ENCODE measurements around the gene CTIF.
A peak's percentile ranks its signal among the peaks of the same experiment; 100 is the strongest.

Gene CTIF

DNA sequence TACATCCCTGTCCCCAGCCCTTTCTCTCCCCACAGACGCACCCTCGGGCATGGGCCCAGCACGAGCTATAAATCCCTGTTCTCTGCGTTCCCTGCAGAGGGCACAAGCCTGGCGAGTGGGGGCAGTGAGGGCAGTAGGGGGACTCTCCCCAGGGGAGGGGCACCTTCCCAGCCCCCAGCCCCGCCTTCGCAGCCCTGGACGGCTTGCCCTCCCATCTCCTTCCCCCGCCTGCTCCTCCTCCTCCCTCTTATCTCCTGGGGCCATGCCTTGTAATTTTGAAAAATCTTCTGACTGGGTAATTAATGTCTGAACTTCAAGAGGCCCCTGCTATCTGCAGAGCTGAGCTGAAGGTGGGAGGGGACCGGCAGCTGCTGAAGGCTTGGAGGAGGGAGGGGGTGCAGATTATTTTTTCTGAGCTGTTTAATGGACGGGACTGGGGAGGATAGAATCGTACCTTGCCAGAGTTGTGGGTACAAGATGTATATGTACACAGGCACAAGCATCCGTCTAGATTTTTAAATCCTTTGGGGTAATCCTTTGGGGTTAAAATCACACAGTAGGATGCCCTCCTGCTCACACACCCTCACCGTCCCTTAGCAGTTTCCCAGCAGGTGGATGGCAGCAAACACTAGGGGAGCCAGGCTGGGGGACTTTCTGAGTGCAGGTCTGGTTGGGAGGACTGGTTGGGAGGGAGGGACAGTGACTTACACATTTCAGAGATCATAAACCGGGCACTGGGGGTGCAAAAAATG, 290.0 kb downstream of the CTIF start:
- no peak overlapping the region for H3K4me3 ChIP-seq (ENCODE audit: low read depth in 1 of 2, low read length in 2 of 2)
- H3K9me3 ChIP-seq (ENCODE audit: control insufficient read depth in 1 of 2, low read length in 2 of 2), result no peaks in the 10 kb centered on the region
- H3K27me3 ChIP-seq (ENCODE audit: control insufficient read depth in 1 of 2, insufficient read depth in 2 of 2, low read length in 2 of 2), result no peaks in the 10 kb centered on the region
- H3K36me3 ChIP-seq (ENCODE audit: control insufficient read depth in 1 of 2, insufficient read depth in 2 of 2, low read length in 2 of 2), result no peaks in the 10 kb centered on the region
- H3K4me1 ChIP-seq (ENCODE audit: control insufficient read depth in 1 of 2, insufficient read depth in 2 of 2, low read length in 2 of 2), result peaks cover 22 to 33% of the 10 kb centered on the region in 2 donors
- H3K9ac ChIP-seq (ENCODE audit: low read depth in 1 of 2, low read length in 2 of 2), result no peak overlapping the region
- no peak overlapping the region for H3K27ac ChIP-seq (ENCODE audit: low read depth, low read length)

DNA sequence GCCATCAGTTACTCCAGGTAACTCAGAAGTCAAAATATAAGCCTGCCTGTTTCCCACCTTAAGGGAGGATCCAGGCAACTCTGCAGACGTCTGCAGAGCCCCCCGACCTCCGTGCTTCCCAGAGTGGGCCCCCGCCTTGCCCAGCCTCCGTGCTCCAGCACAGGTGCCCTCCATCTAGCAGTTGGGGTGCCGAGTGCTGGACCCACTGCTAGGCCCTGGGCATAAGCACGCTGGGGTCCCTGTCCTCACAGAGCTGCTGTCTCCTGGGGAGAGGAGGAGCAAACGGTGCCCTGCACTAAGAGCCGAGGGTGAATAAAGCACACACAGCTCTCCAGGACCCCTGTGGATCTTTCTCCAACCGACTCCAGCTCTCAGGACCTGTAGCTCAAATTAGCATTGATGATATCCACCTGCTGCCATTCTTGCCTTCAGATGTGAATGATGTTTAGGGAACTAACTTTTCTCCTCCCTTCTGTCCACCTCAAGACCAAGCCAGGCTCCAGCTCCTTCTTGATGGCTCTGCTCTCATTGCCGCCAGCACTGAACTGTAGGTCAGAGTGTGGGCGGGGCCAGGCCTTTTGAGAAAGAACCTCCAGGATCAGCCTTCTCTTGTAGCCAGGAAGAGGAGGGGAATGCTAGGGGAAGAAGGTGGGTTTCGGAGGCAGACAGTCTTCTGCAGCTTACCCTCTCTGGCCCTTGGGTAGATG, 290.8 kb downstream of the CTIF start:
- Histone ChIP-seq H3K4me1 (ENCODE audit: control insufficient read depth in 1 of 2, insufficient read depth in 2 of 2, low read length in 2 of 2) (peaks cover 28 to 34% of the 10 kb centered on the region in 2 donors), H3K27me3 (ENCODE audit: control insufficient read depth in 1 of 2, insufficient read depth in 2 of 2, low read length in 2 of 2) (no peaks in the 10 kb centered on the region), H3K4me3 (ENCODE audit: low read depth in 1 of 2, low read length in 2 of 2) (no peak overlapping the region), H3K36me3 (ENCODE audit: control insufficient read depth in 1 of 2, insufficient read depth in 2 of 2, low read length in 2 of 2) (no peaks in the 10 kb centered on the region), H3K9me3 (ENCODE audit: control insufficient read depth in 1 of 2, low read length in 2 of 2) (no peaks in the 10 kb centered on the region), H3K9ac (ENCODE audit: low read depth in 1 of 2, low read length in 2 of 2) (no peak overlapping the region), H3K27ac (ENCODE audit: low read depth, low read length) (no peak overlapping the region)

DNA sequence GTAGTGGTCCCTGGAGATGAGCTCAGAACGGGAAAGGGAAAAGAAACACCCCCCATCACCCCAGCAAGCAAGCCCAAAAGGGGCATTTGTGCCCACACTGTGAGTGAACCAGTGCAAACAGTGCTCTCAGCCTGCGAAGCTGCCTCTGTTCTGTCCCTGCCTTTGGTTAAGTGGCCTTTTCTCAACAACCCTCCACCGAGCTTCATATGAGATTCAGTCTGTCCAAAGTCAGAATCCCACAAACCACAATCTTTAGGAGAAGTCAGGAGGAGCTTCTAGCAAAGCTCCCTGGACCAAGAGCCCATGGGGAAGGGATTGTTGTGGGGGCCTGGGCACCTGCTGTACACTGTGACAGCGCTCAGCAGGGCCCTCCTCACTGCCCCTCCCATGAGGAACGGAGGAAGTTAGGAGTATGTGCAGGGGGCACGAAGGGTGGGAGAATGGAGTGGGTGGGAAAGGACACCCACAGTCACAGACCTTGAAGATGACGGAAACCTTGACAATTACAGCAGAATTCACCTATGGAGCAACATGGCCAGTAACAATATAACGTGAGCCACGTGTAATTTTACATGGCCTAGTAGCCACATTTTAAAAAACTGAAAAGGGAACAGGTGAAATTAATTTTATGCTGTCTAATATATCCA, 292.4 kb downstream of the CTIF start:
- Histone ChIP-seq H3K9me3 (ENCODE audit: control insufficient read depth in 1 of 2, low read length in 2 of 2) (no peaks in the 10 kb centered on the region), H3K4me1 (ENCODE audit: control insufficient read depth in 1 of 2, insufficient read depth in 2 of 2, low read length in 2 of 2) (peaks cover 36 to 40% of the 10 kb centered on the region in 2 donors), H3K4me3 (ENCODE audit: low read depth in 1 of 2, low read length in 2 of 2) (no peak overlapping the region), H3K36me3 (ENCODE audit: control insufficient read depth in 1 of 2, insufficient read depth in 2 of 2, low read length in 2 of 2) (no peaks in the 10 kb centered on the region), H3K9ac (ENCODE audit: low read depth in 1 of 2, low read length in 2 of 2) (no peak overlapping the region), H3K27ac (ENCODE audit: low read depth, low read length) (no peak overlapping the region), H3K27me3 (ENCODE audit: control insufficient read depth in 1 of 2, insufficient read depth in 2 of 2, low read length in 2 of 2) (no peaks in the 10 kb centered on the region)

DNA sequence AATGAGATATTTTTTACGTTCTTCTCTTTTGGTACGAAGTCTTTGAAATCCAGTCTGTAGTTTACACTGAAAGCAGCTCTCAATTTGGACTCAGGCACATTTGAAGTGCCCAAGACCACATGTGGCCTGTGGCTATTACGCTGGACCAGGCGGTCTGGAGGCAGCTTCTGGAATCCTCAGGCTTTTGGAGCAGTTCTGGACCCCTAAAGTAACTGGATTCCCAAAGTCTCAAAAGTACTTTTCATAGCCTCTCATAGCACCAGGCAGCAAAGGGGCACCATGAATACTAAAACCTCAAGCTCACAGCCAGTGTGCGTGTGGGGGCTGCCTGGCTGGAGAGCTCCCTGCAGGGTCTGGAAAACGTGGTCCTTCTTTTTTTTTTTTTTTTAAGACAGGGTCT, 293.0 kb downstream of the CTIF start:
- Histone ChIP-seq H3K9ac (ENCODE audit: low read depth in 1 of 2, low read length in 2 of 2) (no peak overlapping the region), H3K36me3 (ENCODE audit: control insufficient read depth in 1 of 2, insufficient read depth in 2 of 2, low read length in 2 of 2) (no peaks in the 10 kb centered on the region), H3K9me3 (ENCODE audit: control insufficient read depth in 1 of 2, low read length in 2 of 2) (no peaks in the 10 kb centered on the region), H3K27ac (ENCODE audit: low read depth, low read length) (no peak overlapping the region), H3K27me3 (ENCODE audit: control insufficient read depth in 1 of 2, insufficient read depth in 2 of 2, low read length in 2 of 2) (no peaks in the 10 kb centered on the region), H3K4me1 (ENCODE audit: control insufficient read depth in 1 of 2, insufficient read depth in 2 of 2, low read length in 2 of 2) (peaks cover 36 to 40% of the 10 kb centered on the region in 2 donors), H3K4me3 (ENCODE audit: low read depth in 1 of 2, low read length in 2 of 2) (no peak overlapping the region)

DNA sequence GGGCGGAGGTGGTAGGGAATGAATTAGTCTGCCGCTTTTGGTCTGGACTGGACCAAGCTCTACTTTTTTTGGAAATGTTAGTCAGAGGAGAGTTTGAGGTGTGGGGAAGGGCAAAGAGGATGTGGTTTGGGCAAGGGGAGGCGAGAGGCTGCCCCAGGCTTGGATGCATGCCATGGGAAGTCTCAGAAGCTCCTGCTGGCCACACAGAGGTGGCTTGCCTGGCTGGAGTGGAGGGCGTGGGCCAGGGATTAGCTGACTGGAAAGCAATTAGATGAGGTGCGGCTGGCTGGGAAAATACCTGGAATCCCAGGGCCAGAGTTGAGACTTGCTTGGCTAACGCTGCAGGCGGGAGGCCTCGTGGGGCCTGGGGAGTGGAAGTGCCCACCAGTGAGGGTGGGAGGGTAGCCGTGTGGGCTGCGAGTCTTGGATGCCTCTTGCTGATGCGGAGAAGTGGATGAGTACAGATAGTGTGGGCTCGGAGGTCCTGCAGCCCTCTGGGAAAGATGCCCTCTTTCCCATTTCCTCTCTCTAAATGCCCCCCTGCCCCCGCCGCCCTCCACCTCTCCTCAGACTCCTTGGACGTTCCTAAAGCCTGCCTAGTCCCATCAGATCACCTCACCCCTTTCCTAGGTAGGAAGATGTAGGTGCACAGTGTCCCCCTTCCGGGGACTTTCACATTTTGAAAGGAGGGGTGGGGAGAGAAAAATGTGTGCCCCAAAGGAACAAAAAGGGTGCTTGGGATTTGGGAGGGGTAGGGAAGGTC, 294.3 kb downstream of the CTIF start:
- H3K27me3 ChIP-seq (ENCODE audit: control insufficient read depth in 1 of 2, insufficient read depth in 2 of 2, low read length in 2 of 2), result no peaks in the 10 kb centered on the region
- no peaks in the 10 kb centered on the region for H3K9me3 ChIP-seq (ENCODE audit: control insufficient read depth in 1 of 2, low read length in 2 of 2)
- no peaks in the 10 kb centered on the region for H3K36me3 ChIP-seq (ENCODE audit: control insufficient read depth in 1 of 2, insufficient read depth in 2 of 2, low read length in 2 of 2)
- no peak overlapping the region for H3K4me3 ChIP-seq (ENCODE audit: low read depth in 1 of 2, low read length in 2 of 2)
- peak overlapping the region in 1 of 2 donors; percentile 18 for H3K9ac ChIP-seq (ENCODE audit: low read depth in 1 of 2, low read length in 2 of 2)
- H3K27ac ChIP-seq (ENCODE audit: low read depth, low read length), result no peak overlapping the region
- H3K4me1 ChIP-seq (ENCODE audit: control insufficient read depth in 1 of 2, insufficient read depth in 2 of 2, low read length in 2 of 2), result peaks cover 41 to 42% of the 10 kb centered on the region in 2 donors

DNA sequence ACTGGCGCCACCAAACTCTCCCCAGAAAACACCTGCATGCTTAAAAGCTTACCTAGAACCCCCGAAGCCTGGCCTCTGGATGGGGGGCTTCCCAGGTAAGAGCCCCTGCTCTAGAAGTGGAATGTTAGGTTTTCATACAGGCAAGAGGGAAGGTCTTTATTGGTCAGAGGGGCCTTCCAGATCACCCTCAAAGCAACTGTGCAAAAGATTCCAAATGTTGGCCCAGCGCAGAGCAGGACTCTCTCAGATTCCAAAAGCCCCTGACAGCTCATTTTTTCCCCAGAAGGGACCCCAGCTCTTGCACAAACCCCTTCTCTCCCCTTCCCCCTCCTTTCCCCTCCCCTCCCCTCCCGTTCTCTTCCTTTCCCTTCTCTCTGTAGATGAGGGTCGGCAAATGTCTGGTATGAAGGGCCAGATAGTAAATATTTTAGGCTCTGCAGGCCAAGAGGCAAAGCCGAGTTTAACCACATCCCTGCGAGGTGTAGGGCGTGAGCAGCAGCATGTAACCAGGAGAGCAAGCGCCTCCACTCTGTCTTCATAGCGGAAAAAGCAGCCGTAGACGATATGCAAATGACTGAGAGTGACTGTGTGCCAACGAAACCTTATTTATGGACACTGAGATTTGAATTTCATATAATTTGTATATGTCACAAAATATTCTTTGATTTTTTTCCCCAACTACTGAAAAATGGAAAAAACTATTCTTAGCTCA, 295.0 kb downstream of the CTIF start:
- no peaks in the 10 kb centered on the region for H3K27me3 ChIP-seq (ENCODE audit: control insufficient read depth in 1 of 2, insufficient read depth in 2 of 2, low read length in 2 of 2)
- H3K4me1 ChIP-seq (ENCODE audit: control insufficient read depth in 1 of 2, insufficient read depth in 2 of 2, low read length in 2 of 2), result peaks cover 39 to 40% of the 10 kb centered on the region in 2 donors
- H3K27ac ChIP-seq (ENCODE audit: low read depth, low read length), result no peak overlapping the region
- H3K4me3 ChIP-seq (ENCODE audit: low read depth in 1 of 2, low read length in 2 of 2), result peak overlapping the region in 1 of 2 donors; percentile 51
- no peak overlapping the region for H3K9ac ChIP-seq (ENCODE audit: low read depth in 1 of 2, low read length in 2 of 2)
- no peaks in the 10 kb centered on the region for H3K36me3 ChIP-seq (ENCODE audit: control insufficient read depth in 1 of 2, insufficient read depth in 2 of 2, low read length in 2 of 2)
- no peaks in the 10 kb centered on the region for H3K9me3 ChIP-seq (ENCODE audit: control insufficient read depth in 1 of 2, low read length in 2 of 2)

DNA sequence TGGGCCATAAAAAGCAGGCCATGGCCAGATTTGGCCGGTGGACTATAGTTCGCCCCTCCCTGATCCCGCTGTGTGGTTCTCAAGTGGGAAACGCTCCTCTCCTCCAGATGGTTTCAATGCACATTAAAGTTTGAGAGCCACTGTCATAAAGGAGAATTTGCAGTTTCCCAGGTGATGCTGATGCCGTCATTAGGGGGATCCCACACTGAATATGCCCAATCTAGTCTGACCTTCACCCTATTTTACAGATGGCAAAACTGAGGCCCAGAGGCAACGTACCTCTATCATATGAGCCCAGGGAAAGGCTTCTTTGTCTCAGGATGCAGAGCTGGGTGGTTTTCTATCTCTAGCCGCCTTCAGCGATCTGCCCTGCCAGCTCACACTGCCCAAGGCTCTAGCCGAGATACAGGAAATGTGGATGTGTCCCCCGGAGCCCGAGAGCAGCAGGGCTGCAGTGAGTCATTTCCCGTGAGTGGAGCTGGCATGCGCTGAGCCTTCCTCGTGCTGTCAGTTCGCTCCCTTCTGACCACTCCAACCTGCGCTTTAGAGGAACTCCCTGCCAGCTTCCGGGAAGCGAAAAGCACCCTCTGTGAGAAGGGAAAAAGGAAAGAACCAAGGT, 295.7 kb downstream of the CTIF start:
- Histone ChIP-seq H3K27ac (ENCODE audit: low read depth, low read length) (no peak overlapping the region), H3K4me1 (ENCODE audit: control insufficient read depth in 1 of 2, insufficient read depth in 2 of 2, low read length in 2 of 2) (peaks cover 35 to 40% of the 10 kb centered on the region in 2 donors), H3K9me3 (ENCODE audit: control insufficient read depth in 1 of 2, low read length in 2 of 2) (no peaks in the 10 kb centered on the region), H3K4me3 (ENCODE audit: low read depth in 1 of 2, low read length in 2 of 2) (peak overlapping the region; percentile 25 to 51), H3K36me3 (ENCODE audit: control insufficient read depth in 1 of 2, insufficient read depth in 2 of 2, low read length in 2 of 2) (no peaks in the 10 kb centered on the region), H3K27me3 (ENCODE audit: control insufficient read depth in 1 of 2, insufficient read depth in 2 of 2, low read length in 2 of 2) (no peaks in the 10 kb centered on the region), H3K9ac (ENCODE audit: low read depth in 1 of 2, low read length in 2 of 2) (peak overlapping the region in 1 of 2 donors; percentile 16)

DNA sequence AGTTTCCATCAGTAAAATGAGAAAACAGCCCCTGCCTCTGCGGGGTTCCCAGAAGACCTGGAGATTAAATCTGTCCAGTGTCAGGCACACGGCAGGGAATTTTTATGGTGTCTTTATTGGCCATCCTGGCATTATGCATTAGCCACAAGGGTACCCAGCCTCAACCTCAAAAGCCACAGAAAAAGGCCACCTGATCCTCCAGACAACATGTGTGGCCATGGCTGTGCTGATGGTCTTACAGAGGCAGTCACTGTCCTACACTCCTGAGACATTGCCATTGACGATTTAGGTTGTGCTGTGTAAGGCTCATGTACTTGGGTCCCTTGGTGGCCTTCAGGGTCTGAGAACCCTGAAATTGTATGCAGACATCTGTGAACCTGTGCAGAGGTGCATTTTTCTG, 296.3 kb downstream of the CTIF start:
- peak overlapping the region in 1 of 2 donors; percentile 16 for H3K9ac ChIP-seq (ENCODE audit: low read depth in 1 of 2, low read length in 2 of 2)
- no peak overlapping the region for H3K27ac ChIP-seq (ENCODE audit: low read depth, low read length)
- peak overlapping the region; percentile 25 to 51 for H3K4me3 ChIP-seq (ENCODE audit: low read depth in 1 of 2, low read length in 2 of 2)
- H3K36me3 ChIP-seq (ENCODE audit: control insufficient read depth in 1 of 2, insufficient read depth in 2 of 2, low read length in 2 of 2), result no peaks in the 10 kb centered on the region
- H3K4me1 ChIP-seq (ENCODE audit: control insufficient read depth in 1 of 2, insufficient read depth in 2 of 2, low read length in 2 of 2), result peaks cover 35 to 45% of the 10 kb centered on the region in 2 donors
- H3K9me3 ChIP-seq (ENCODE audit: control insufficient read depth in 1 of 2, low read length in 2 of 2), result no peaks in the 10 kb centered on the region
- no peaks in the 10 kb centered on the region for H3K27me3 ChIP-seq (ENCODE audit: control insufficient read depth in 1 of 2, insufficient read depth in 2 of 2, low read length in 2 of 2)

DNA sequence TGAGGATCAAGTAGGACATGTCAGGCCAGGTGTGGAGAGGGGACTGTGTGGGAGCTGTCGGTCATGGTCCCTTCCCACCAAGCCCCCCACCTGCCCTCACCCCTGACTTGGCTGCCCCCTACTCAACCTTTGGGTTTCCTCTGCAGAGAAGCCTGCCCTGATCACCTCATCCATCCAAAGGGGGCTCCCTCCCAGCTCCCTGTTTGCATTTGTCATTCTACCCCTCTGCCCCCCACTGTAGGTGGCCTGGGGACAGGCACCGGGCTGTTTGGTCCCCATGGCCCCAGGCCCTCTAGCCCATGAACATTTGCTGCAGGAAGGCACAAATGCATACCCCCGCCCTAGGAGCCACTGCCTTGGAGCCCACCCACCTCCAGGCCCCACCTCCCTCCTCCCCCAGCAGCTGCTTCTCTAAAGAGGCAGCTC, 296.9 kb downstream of the CTIF start:
- Histone ChIP-seq H3K9ac (ENCODE audit: low read depth in 1 of 2, low read length in 2 of 2) (no peak overlapping the region), H3K27me3 (ENCODE audit: control insufficient read depth in 1 of 2, insufficient read depth in 2 of 2, low read length in 2 of 2) (no peaks in the 10 kb centered on the region), H3K27ac (ENCODE audit: low read depth, low read length) (no peak overlapping the region), H3K4me3 (ENCODE audit: low read depth in 1 of 2, low read length in 2 of 2) (no peak overlapping the region), H3K9me3 (ENCODE audit: control insufficient read depth in 1 of 2, low read length in 2 of 2) (no peaks in the 10 kb centered on the region), H3K4me1 (ENCODE audit: control insufficient read depth in 1 of 2, insufficient read depth in 2 of 2, low read length in 2 of 2) (peaks cover 35 to 45% of the 10 kb centered on the region in 2 donors), H3K36me3 (ENCODE audit: control insufficient read depth in 1 of 2, insufficient read depth in 2 of 2, low read length in 2 of 2) (no peaks in the 10 kb centered on the region)
